ENCODE data around the gene RUNX1.

DNA sequence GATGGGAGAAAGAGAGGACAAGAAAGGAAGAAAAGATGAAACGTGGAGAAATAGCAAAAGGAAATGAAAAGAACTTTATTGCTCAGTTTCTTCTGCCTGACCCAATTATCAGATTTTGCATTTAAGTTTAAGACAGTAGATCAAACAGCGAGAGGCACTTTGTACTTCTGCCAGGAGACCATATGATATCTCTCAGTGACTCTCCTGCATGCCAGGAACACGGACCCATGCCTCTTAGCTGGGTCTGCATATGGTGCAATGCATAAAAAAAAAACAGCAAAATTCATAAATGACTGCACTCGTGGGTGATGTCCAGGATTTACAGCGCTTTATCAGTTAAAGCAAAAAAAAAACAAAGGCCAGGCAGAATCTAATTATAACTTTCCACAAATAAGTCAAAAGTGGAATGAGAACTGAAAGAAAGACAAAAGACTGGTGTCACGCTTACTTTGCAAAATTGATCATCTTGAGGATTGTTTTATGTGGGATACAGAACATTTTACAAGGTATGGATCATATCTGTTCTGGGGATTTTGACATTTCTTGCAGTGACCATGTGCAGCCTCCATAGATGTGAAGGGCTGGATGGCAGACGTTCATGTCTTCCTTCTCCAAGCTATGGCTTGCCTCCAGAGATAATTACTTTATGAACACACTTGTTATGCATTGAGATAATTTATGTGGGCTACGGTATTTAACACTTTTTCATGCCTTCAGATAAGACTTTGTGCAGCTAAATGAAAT, 79.5 kb downstream of the RUNX1 start:
- TF ChIP-seq CTCF (IDR thresholded peaks at IDR 0.05) (no peak), POLR2A (IDR thresholded peaks at IDR 0.05) (no peak)

Data from right lobe of liver (tissue), 4 donors.